HPDE6-E6E7 (cell line): ENCODE measurements around the gene WSB2.
"Not testable (repeated sequence)": the region's sequence is repeated elsewhere in the genome, so short reads cannot be mapped to it uniquely, and the experiment has no call there.

Source experiments
- DNase-seq: peaks from one replicate; pipeline ENCODE4 v3.0.0; 2011; ENCODE audit warnings: missing footprints; ENCODE audit errors: extremely low spot score

Gene WSB2

DNA sequence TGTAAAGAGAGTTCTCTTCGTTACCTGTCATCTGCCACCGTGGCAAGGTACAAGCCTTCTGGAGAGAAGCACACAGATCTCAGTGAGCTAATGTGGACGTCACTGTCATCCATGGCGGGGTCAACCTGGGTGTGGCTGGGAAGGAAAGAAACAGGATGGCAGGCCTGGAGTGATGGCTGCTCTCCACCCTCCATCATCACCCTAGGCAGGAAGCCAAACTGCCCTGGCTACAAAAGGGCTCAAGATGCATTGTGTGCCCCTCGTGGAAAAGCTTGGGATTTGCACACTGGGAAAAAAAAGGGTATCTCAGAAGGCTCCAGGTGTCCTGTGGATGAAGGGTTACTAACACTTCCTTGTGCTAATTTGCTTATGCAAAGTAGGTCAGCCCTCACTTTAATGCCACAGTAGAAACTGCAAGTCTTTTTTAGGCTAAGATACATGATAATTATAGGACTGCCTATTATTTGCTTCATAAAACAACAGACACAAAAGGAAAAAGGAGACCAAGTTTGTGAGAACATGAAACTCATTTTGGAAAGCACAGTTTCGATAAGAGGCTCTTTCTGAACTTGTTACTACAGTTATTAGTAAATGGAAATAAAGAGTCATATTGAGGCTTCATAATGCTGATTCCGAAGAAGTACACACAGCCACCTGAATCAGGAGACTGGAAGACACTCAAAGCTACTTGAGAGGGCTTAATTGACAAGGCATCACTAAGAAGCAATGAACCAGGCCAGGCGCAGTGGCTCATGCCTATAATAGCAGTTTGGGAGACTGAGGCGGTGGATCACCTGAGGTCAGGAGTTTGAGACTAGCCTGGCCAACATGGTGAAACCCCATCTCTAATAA is 25.6 kb downstream of the WSB2 start:
- no peak for DNase-seq

DNA sequence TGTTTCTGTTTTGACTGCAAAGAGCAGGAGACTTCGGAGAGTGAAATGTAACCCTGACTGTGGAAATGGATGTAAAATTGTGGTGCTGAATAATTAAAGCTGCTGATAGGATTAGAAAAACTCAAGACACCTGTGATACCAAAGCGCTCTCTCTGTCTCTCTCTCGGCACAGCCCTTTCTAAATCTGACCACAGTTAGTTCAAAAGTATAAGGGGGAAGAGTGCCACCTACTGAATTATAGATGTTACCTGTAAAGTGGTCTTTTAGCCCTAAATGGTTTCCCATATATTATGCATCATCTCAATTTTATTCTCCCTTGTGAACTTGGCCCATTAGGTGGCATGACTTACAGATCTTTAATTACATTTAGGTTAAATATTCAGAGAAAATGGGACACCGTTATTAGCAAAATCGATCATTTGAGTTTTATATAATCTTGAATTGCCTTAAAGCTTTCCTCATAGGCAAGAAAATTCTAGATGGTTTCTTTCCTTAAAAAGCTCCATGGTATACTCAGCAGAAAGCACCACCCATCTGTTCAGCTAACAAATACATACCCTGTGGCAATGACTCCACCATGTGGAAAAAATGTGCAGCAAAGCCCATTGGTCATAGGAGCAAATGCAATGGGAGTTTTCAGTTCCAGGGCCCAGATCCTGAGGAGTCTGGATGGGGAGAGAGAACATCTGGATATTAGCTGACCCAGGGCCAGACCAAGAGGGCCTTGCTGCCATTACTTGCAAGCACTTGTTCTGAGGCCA is 26.4 kb downstream of the WSB2 start:
- no peak for DNase-seq

DNA sequence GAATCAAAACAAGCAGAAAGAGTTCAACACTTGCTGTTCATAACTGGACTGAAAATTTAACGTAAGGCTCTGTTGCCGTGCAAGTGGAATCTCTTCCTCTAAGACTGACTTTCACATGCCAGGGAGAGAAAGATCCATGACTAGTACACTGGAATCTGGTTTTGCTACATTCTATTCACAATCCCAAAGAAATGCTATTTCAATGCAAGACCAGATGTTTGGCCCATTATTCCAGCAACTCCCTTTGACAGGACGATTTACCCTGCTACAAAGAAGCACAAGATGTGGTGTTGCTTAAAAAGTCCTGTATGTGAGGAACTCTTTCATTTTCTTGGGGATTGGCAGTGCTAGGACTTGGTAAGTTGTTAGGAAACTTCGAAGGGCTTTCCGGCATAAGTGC is 27.1 kb downstream of the WSB2 start:
- DNase-seq, result no peak

DNA sequence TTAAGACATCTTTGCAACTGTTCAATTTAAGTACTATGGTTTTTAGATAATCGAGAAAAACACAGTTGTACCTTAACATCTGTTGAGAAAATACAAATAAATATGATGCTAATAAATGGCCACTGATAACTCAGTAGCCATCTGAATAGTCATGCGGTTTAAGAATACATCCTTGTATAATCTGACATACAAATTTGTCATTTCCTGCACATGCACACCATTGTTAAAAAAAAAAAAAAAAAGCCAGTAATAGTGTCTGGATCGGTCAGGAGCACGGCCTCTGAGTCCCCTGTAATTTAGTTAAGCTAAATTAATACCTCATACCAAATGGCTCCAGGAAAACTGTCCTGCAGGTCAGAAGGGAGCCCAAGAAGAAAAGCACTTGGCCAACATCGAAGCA is 27.7 kb downstream of the WSB2 start:
- no peak for DNase-seq

DNA sequence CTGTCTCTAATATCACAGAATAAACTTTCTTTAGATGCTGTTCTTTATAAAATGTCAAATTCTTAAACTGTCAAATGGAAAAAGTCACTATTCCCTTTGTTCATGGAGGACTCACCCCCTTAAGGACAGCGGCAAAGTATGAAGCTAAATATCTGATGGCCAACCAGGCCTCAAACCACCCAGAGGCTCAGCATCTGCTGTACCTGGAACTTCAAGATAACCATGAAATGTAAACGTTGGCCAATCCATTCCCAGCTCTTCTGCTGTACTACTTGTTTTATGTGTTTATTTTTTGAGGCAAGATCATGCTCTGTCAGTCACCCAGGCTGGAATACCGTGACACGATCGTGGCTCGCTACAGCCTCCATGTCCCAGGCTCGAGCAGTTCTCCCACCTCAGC is 28.8 kb downstream of the WSB2 start:
- no peak for DNase-seq

DNA sequence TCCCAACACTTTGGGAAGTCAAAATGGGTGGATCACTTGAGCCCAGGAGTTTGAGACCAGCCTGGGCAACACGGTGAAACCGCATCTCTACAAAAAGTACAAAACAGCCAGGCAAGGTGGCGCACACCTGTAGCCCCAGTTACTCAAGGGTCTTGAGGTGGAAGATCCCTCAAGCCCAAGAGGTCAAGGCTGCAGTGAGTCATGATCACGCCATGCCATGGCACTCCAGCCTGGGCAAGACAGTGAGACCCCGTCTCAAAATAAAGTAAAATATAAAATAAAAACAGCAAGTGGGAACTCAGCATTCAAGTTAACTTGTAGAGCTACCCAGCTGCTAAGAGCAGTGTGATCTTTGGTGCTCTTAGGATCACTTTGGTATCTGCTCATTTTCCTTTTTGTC is 31.8 kb downstream of the WSB2 start:
- DNase-seq, result no peak

DNA sequence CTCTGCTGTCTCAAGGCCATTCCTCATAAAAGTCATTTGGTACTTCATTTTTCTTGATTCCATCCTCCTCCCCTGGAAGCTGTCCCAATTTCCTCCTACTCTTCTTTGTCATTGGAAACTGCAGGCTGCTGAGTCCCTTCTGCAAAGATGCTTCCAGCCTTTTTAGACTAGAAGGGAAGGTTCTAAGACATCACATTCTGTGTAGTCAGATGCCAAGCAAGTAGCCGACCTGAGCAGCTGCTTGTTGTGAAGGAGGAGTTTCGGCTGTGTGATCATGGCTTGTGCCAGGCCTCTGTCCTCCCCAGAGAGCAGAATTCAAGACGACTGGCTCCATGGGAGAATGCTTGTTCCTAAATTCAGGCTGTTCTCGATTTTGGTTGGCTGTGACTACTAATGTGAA is 35.8 kb downstream of the WSB2 start:
- DNase-seq, result no peak

DNA sequence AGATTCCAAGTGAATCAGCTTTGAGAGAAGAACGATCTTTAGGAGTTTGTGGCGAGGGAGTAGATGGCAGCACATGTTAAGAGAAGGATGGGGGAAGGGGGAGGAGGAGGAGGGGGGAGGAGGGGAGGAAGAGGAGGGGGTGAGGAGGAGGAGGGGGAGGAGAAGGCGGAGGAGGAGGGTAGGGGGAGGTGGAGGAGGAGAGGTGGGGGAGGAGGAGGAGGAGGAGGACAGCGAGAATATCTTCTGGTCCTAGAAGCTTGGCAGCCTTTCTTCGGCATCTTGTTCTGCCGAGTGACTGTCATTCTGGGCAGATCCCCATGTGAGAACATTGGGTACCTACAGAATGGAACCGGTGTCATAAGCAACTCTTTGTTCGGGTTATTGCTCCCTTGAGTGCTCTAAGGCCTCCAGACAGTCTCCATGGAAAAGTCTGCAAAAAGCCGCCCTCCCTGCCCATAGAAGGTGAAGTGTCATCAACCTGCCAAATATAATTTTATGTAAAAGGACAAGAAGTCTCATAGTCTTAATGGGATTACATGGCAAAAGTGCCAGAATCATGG is 37.6 kb downstream of the WSB2 start:
- no peak for DNase-seq

DNA sequence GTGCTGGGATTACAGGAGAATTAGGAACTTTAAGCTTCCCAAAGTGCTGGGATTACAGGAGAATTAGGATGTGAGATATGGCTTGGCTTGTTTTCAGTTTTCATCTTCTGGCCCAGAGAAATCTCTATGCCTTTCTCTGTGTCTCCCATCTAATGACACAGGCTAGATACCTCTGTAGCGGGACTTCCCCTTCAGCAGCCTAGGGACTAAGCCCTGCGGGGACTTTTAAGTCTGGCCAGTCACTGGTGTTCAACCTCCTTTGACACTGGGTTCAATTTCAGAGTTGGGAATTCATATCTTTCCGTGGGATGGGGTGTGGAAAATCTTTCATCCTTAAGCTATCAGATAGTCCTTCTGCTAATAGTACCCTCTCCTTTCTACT is 38.3 kb downstream of the WSB2 start:
- no peak for DNase-seq

DNA sequence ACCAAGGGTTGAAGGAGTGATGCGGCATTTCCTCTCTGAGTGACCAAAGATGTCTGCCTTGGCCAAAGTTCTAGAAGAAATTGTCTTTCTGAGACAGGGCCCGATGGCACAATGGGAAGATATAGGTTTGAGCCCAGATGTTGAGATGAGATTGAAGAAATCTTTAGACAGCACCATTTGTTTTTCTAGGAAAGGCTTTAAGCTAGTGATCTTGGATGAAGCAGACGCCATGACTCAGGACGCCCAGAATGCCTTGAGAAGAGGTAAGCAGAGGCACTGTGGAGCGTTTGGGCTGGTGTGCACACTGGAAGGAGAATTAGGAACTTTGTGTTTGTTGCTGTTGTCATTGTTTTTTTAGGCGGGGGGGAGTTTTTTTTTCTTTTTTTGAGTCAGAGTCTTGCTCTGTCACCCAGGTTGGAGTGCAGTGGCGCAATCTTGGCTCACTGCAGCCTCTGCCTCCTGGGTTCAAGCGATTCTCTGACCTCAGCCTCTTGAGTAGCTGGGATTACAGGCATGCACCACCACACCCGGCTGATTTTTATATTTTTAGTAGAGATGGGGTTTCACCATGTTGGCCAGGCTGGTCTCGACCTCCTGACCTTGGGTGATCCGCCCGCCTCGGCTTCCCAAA is 38.8 kb downstream of the WSB2 start:
- not testable (repeated sequence) for DNase-seq

DNA sequence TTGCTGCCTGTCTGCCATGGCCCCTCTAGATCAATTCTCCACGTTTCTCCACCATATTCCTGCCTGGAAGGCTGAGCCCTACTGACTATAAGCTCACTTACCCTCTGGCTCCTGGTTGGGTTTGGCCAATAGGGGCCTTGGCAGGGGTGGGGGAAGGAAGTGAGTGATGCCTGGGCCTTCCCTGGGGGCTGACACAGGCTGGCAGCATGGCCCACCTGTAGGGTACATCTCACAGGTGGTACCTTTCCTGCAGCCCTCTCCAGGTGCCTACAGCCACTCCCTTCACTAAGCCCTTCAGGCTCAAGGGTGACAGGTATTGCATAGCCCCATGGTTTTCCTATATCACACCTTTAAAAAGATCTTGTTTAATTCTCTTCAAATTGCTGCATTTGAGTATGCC is 40.9 kb downstream of the WSB2 start:
- DNase-seq, result no peak

DNA sequence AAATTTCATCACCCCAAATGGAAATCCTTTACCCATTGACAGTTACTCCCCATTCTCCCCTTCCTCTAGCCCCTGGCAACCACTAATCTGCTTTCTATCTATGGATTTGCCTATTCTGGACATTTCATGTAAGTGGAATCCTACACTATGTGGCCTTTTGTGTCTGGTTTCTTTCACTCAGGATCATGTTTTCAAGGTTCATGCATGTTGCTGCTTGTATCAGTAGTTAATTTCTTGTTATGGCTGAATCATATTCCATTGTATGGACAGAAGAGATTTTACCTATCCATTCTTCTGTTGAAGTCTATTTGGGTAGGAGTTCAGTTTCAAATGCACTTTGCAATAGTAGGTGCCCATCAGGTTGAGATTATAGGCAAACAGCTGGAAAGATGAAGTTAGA is 43.1 kb downstream of the WSB2 start:
- no peak for DNase-seq

DNA sequence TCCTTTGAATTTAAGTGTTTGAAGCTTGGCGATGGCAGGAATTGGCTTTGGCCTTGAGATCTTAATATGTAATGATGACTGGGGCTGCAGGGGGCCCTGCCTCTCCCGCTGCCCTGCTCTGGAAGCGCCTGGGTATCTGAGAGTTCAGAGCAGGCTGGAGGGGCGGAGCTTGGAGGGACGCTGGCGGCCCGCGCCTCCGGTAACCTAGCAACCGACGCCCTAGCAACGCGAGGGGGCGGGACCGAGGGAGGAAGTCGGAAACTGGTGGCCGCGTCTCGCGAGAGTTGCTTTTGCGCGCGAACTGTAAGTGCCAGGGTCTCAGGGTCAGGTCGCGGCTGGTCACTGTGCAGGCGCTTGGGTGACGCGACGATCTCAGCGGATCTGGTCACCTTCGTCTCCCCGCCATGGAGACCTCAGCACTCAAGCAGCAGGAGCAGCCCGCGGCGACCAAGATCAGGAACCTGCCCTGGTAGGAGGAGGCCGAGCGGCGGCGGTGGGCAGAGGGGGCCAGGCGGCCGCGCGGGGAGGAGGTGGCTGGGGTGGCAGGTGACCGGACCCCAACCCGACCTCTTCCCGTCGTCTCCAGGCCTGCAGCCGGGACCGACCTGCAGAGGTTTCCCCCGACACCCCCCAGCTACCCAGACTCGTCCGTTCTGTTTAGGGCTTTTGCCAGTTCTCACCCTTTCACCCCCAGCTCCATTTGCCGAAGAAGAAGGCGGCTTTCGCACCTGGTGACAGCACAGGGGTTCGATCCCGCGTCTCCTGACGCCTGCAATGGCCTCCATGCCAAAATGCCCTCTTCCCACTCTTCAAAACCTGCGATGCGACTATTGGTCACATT is 44.3 kb downstream of the WSB2 start, which contains the start of gene RFC5:
Gene RFC5, plus strand, starts transcription at position 280 of the 841 bp plus-strand sequence. Its CDS starts 125 bp downstream, at position 405.
- peak; percentile 93 for DNase-seq

DNA sequence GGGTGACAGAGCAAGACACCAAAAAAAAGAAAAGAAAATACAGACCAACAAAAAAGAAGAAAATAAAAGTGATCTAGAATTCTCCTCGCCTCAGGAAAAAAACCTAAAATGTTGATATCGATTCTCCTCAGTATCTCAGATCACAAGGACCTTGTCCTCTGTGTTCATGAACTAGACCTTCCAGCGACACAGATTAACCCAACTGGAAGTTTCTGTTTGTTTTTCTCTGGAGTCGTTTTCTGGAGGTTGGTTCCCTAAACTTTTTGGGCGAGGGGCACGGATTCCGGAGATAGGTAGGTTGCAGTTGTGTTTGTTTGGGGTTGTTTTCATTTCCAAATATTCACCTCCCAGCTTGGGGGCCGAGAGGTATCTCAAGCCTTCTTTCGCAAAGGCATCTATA is 45.0 kb downstream of the WSB2 start:
- DNase-seq, result no peak

DNA sequence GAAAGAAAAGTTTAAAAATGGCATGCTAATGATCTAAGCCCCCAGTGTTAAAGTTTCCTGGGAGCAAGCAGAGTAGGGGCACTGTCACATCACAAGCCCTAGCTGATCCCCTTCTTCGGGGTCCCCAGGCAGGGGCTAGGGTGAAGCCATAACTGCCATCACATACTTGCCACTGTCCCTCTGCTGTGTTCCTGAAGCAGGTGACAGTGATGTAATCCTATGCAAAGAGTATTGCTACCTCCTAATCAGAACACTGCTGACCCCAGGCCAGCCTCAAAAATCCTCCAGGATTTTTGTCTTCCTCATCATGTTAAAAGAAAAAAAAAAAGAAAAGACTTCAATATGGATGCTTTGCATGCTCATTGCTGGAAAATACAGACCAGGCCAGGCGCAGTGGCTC is 45.7 kb downstream of the WSB2 start:
- no peak for DNase-seq

DNA sequence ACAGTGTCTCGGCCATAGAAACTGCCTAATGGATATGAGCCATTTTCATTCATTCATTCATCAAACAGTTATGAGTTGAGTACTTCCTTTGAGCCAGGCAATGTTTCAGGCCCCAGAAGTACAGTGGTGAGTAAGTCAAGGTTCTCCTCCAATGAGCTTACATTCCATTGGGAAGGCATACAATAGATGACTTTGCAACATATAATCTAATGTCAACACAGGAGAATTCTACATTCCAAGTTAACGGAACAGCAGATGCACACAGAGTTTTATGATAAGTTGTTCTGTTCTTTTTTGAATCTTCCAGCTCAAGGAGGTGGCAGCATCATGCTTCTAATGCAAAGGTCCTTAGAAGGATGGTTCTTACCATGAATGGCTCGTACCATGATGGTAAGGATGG is 47.7 kb downstream of the WSB2 start:
- DNase-seq, result no peak

DNA sequence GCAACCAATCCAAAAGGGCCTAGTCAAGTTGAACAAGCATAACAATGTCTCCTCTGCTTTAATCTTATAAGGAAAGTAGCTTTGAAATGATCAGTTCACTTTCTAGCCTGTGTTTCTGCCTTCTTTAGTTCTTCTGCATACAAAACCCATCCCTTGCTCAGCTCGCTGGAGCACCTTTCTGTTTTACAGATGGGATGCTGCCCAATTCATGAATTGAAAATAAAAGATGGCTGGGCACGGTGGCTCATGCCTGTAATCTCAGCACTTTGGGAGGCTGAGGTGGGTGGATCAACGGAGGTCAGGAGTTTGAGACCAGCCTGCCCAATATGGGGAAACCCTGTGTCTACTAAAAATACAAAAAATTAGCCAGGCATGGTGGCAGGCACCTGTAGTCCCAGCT is 49.0 kb downstream of the WSB2 start:
- DNase-seq, result no peak

DNA sequence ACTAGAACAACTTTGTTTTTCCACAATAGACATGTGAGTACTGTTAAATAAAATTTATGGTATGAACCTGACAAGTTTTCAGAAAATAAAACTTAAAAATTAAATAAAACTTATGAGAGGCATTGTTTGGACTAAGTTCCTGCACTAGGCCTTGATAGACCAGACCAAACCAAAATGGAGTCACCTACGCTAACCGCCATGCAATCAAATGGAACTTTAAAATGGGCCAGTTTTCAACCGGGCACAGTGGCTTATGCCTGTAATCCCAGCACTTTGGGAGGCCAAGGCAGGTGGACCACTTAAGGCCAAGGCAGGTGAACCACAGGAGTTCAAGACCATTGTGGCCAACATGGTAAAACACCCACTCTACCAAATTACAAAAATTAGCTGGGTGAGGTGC is 49.6 kb downstream of the WSB2 start:
- no peak for DNase-seq

DNA sequence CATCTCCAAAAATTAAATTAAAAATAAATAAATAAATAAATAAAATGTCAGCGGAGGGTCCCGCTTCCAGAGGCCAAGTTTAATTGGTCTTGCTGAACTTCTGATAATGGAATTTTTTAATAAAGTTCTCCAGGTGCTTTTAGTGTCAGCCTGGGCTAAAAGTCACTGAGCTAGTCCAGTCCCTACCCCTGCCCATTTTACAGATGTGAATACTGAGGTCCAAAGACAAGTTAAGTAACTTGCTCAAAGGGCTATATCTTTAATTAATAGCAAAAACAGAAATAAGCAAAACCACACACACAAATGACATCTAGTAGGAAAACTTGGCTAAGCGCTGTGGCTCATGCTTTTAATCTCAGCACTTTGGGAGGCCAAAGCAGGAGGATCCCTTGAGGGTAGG is 50.1 kb downstream of the WSB2 start:
- DNase-seq, result no peak

DNA sequence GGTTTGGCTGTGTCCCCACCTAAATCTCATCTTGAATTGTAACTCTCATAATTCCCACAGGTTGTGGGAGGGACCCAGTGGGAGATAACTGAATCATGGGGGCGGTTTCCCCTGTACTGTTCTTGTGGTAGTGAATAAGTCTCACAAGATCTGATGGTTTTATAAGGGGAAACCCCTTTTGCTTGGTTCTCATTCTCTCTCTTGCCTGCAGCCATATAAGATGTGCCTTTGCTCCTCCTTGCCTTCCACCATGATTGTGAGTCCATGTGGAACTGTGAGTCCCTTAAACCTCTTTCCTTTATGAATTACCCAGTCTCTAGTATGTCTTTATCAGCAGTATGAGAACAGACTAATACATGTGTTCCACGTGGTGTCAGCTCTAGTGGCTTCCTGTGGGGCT is 61.2 kb downstream of the WSB2 start:
- not testable (repeated sequence) for DNase-seq

DNA sequence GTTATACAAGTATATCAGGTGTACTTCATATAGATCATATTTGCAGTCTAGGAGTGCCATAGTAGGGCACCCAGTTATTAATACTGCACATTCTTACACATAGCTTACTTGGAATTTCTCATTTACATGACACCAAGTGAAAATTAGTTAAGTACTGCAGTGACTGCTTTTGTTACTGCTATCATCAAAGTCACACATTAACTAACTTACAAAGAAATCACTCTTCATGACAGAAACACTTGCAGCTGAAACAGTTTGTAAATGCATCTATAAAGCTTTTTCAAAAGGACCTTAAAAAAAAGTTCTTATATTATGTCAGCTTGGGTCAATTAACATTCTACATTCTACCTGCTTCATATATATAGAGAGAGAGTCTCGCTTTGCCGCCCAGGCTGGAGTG is 62.3 kb downstream of the WSB2 start:
- DNase-seq, result no peak
